NCI-H748 (cell line): ENCODE measurements around the gene METTL13.

Experiments used
- DNase-seq: peaks from one replicate; lab custom pipeline; 2025; ENCODE audit not compliant: unreplicated experiment; lab: John Stamatoyannopoulos, UW

METTL13 gene

DNA sequence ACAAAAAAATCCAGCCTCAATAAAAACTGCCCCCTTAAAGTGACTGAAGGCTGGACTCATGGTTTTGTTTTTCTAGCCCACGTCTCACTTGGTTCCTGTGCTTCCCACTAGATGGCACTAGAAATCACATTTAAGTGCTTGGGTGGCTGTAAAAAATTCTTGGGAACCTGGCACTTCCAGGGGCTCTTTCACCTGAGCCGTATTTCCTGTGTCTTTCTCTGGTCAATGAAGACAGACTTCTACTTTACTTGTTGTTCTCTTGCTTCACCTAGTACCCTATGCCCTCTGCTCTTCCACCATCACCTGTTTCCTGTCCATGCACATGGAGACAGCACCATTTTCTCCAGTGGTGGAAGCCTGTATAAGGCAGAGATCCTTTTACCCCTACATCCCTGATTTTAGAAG, 20.0 kb downstream of the METTL13 start:
- peak; percentile 34 for DNase-seq

DNA sequence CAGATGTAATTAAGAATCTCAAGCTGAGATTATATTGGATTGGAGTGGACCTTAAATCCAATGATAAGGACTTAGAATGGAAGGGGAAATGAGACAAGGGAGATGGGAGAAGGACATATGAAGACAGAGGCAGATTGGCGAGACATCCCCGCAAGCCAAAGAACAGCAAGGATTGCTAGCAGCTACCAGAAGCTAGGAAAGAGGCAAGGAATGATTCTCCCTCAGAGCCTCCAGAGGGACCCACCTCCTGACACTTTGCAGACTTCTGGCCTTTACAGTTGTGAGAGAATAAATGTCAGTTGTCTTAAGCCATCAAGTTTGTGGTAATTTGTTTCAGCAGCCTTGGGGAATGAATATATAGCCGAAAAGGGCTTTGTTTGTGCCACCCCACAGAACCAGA, 20.7 kb downstream of the METTL13 start:
- no peak for DNase-seq

DNA sequence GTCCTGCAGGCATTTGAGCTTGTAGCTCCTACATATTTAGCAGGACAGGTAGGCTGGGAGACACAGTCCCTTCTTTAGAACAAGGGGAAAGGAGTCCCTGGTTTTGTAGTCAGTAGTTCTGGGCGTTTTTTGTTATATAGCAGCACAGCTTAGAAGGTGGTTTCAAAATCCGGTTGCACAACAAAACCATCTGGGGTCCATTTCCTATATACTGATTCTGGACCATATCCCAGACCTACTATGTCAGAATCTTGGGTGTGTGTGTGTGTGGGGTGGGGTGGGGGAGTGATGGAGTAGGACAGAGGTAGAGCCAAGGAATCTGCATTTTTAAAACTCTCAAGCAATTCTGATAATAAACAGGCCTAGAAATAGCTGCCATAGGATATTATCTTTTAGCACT, 21.6 kb downstream of the METTL13 start:
- DNase-seq, result no peak

DNA sequence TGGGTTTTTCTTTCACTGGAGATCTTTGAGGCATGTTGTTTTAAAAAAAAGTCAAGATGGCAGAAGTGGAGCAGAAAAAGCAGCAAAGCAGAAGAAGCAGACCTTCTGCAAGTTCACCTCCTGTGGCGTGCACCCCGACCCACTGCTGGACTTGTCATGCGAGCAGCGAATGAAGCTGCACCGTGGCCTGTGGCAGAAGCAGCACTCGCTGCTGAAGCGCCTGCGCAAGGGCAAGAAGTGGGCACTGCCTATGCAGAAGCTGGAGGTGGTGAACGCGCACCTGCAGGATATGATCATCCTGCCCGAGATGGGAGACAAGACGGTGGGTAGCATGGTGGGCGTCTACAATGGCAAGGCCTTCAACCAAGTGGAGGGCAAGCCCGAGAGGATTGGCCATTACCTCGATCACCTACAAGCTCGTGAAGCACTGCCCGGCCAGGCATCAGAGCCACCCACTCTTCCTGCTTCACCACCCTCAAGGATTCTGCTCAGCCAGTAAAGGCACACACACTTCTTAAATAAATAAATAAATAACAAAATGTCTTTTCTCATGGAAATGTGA, 22.1 kb downstream of the METTL13 start:
- no peak for DNase-seq

DNA sequence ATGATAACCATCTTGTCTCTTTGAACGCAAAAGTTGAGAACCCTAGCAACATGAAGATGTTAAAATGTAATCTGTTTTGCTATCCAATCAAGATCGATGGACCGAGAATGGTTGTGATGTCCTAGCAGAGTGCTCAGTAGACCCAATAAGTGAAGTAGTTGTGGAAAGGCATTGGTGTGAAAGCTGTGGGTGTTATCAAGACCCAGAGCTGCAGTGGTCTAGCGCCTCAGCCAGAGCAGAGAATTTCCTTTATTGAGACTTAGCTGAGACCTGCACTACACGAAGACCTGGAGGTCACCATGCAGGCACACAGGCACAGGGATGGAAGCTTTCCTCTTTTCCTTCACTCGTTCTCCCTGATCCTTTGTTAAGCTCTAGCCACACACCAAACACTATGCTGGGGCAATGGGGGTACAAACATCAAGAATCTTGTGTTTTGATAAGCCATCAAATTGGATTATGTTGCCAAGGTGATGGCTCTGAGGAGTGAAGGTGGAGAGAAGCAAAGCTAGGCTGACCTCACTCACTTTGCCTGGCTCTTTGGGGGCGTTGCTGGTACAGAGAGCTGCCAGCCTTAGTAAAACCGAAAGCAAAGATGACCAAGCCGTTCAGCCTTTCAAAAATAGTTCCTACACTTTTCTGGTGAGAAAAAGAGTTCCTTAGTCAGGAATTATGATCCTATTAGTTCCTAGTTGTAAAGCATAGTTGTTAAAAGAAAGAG, 24.1 kb downstream of the METTL13 start:
- DNase-seq, result no peak

DNA sequence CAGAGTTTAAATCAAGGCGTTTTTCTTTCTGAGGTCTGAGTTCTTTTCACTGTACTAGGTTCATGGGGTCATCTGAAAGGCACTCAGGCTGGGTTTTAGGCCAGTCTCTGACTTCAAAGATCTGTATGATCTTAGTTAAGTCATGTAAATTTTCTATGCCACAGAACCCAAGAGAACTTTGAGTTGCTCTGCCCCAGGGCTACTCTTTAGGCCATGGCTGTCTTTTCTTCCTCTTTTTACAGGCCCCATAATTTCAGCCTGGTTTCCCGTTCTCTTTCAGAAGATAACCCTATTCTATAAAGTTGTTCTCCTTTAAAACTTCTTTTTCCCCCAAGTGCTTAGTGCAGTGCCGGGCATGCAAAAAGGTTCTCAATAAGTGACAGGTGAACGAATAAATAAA, 26.1 kb downstream of the METTL13 start:
- DNase-seq, result no peak

DNA sequence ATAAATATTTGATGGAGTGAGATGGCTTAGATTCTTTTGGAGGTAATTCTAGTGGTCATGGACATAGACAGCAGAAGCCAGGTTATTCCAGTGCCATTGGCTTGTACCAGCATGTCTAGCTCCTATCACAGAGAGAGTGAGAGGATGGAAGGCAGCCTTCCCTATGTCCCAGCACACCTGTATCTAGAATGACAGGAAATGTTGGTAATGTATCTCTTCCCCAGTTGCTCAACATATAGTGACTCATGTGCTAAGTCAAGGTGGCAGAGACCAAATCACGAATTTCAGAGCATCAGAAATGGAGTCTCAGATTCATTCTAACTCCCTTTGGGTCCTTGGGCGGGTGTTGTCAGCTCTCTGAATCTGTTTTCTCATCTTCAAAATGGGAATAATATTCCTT, 28.4 kb downstream of the METTL13 start:
- DNase-seq, result no peak

DNA sequence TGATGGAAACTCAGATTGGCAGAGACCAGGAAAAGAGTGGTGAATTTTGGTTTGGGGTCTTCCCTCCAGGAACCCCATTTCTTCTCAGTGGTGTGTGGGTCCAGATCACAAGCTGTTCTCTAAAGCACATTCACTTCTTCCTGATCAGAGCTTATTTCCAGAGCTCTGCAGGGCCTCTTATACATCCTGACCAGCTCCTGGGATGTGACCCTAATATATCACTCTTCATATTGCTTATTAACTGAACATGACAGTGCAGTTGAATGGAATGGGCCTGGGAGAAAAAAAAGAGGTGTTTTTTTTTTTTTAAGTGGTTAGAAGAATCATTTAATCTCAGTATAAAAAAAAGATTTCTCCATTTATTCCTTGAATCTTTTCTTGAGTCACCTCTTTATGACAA, 30.2 kb downstream of the METTL13 start:
- no peak for DNase-seq

DNA sequence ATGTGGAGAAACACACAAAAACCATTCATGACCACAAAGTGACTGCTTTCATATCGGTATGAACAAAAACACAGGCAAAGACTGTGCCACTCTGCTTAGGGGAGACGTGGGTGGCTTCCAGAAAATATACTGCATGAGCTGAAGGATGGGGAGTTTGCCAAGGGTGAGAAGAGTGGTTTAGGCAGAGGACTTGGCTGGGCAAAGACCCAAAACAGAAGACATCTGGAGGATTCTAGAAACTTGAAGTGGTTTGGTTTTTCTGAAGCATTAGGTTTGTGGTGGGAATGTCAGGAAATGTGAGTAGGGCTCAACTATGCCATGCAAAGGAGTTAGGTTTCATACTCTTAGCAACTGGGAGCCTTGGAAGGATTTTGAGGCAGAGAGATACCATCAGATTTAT, 33.2 kb downstream of the METTL13 start:
- no peak for DNase-seq

DNA sequence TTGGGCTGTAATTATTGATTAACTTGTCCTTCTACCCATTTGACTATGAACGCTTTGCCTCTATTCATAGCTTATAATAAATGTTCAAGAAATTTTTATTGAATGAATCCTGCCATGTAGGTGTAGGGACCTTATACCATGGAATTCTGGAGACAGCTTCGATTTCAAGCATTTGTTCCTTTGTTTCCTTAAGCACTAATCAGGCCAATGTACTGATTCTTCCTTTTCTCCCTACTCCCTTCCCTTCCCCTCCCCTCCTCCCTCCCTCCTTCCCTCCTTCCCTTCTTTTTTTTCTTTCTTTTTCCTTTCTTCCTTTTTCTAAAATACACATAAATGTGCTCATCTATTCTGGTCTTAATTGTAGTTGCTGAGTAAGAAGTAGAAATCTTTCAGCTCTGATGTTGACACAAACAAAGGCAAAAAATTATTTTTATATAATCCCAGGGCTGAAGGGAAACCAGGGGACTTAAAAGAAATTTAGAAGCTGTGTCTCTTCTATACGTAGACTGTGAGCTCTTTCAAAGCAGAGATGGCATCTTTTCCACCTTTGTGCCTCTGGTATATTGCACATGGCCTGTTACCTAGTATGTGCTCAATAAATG, 34.9 kb downstream of the METTL13 start:
- no peak for DNase-seq

DNA sequence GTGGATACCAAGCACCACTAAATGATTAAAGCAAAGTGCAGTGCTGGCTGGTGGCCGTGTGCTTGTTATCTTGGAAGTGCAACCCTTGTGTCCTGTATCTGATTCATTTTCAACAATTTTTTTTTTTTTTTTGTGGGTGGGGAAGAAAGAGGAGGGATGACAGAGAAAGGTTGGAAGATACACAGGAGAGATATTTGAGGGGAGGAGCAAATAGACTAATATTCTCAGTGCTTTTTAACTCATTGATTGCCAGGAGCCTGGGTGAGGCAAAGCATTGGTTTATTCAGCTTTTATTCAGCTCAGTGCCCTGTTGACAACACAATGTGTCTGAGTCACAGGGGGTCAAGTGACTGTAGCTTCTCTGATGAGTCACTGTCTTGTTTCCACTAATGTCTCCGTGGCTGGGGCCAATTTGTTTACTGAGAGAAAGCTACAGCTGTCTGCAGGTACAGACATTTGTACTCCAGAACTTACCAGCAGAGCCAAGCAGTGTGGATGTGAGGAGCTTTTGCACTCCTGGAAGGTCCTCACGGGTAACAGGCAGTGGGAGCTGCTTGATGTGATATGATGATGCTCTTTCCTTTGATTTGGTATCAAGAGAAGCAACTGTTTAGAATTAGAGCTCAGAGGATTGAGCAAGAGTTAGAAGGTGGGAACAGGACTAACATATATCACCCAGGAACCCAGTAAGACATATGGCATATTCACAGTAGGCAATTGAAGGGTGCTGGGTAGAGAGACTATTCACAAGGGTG, 36.2 kb downstream of the METTL13 start:
- peak; percentile 5 for DNase-seq

DNA sequence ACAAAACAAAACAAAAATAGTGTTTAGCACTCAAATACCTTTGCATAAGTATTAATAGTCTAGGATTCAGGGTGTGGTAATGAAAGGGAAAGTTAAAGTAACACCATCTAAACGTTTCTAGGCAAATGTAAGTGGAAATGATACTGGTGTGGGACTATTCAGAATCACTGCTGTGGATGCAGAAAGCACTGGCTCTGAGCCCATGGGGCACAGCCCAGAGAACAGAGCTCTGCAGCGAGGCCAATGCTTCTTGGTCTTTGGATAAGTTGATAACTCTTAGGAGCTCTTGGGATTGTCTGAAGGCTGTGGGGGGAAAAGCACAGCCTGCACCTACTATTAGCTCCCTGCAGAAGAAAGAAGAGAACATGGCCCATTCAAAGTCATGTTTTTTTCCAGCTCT, 38.5 kb downstream of the METTL13 start:
- DNase-seq, result no peak

DNA sequence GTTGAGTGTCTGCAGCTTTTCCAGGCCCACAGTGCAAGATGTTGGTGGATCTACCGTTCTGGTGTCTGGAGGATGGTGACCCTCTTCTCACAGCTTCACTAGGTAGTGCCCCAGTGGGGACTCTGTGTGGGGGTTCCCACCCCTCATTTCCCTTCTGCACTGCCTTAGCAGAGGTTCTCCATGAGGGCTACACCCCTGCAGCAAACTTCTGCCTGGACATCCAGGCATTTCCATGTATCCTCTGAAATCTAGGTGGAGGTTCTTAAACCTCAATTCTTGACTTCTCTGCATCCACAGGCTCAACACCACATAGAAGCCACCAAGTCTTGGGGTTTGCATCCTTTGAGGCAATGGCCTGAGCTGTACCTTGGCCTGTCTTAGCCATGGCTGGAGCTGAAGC, 45.5 kb downstream of the METTL13 start:
- no peak for DNase-seq

DNA sequence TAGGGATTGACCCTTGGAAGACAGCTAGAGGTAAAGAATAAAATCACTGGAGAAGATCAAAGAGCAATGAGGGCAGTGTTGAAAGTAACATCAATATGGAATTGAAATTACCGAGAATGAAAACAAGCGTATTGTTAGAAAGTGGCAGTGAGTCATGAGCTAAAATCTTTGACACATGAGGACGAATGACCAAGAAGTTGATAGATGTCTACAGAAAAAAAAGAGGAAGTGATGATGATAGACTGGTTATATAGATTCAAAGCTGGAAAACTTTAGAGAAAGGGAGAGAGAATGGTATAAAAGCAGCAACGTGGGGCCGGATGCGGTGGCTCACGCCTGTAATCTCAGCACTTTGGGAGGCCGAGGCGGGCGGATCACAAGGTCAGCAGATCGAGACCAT, 47.3 kb downstream of the METTL13 start:
- DNase-seq, result no peak

DNA sequence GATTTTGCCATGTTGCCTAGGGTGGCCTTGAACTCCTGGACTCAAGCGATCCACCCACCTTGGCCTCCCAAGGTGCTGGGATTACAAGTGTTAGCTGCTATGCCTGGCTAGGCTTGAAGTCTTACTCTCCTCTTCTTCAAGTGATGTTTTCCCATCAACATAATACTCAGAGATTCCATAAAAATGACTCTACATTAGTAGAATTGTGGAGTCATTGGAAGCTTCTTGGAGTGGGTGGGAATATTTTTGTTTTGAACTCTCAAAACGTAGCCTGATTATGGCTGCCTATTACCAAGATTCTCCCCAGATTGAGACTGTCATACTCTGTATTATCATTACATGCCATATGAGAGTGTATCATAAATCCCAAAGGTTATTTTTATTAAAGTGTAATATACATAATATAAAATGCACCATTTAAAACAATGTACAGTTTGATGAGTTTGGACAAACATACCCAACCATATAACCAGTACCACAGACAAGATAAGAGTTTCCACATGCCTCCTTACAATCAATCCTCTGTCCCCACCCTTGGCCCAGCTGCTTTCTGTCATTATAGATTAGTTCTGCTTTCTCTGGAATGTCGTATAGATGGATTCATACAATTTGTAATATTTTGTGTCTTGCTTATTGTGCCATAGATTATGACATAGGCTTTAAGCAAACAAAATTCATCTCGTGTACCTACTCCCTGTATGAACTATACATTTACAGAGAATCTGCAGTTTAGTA, 51.8 kb downstream of the METTL13 start:
- DNase-seq, result no peak

DNA sequence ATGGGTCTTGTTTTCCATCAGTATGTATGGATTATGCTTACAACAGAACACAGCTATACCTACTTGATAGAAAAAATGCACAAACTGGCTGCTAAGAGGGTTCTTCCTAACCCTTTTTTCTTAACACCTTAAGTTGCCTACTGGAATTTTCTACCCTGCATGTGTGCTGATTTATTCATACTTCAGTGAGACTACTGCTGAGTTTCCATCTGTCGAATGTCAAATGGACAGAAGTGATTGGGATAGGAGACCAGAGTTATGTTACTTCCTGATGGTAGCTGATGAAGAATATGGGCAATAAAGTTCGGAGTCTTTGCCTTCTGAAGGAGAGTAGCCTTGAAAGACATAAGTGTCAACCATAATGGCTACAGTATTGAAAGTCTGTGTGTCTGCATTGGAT, 53.4 kb downstream of the METTL13 start:
- DNase-seq, result no peak

DNA sequence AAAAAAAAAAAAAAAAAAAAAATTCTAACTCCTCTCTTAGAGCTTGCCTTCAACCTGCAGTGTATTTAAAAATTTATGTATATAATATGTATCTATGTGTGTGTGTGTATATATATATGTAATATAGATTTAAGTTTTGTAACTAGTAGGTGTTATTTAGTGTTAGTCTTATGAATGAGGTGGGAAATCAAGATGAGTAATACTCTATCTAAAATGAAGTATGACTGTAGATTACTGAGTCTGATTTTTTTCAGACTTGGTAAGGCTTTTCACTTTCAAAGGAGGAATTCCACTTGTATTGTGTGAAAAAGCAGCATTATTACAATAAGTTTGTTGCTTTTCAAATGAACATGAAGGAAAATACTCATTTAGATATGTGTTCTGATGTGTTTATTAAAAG, 54.4 kb downstream of the METTL13 start:
- DNase-seq, result no peak

DNA sequence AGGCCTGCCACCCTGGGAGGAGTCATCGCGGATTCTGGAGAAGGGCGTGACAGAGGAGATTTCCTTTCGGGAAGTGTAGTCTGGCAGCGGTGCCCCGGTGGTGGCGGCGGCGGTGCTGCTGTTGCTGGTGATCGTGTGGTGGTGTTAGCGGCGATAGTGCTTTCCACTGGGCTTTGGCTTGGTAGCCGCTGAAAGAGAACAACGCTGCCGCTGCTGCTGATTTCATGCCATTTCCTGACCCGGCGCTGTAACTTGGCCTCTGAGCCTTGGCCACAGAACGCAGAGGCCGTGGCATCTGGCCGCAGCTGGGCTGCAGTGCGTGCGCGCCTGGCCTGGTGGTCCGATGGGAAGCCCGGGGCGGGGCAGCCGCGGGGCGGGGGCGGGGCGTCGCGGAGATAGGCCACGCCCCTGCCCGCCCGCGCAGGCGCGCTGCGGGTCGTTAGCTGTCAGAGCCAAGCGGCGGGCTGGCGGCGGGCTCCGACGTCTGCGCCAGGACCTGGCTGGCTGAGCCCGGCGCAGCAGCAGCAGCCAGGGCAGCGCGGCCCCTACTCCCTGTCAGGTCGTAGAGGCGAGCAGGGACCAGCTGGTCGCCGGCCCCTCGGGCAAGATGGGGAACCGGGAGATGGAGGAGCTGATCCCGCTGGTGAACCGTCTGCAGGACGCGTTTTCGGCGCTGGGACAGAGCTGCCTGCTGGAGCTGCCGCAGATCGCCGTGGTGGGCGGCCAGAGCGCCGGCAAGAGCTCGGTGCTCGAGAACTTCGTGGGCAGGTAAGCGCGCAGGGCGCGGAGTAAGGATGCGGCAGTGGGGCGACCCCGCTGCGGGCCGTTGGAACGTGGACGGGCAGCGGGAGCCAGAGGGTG, 59.8 kb downstream of the METTL13 start, which contains the start of gene DNM3:
Gene DNM3, plus strand, starts transcription at position 449 of the 861 bp plus-strand sequence. Its CDS starts 159 bp downstream, at position 608.
- peak; percentile 71 for DNase-seq

DNA sequence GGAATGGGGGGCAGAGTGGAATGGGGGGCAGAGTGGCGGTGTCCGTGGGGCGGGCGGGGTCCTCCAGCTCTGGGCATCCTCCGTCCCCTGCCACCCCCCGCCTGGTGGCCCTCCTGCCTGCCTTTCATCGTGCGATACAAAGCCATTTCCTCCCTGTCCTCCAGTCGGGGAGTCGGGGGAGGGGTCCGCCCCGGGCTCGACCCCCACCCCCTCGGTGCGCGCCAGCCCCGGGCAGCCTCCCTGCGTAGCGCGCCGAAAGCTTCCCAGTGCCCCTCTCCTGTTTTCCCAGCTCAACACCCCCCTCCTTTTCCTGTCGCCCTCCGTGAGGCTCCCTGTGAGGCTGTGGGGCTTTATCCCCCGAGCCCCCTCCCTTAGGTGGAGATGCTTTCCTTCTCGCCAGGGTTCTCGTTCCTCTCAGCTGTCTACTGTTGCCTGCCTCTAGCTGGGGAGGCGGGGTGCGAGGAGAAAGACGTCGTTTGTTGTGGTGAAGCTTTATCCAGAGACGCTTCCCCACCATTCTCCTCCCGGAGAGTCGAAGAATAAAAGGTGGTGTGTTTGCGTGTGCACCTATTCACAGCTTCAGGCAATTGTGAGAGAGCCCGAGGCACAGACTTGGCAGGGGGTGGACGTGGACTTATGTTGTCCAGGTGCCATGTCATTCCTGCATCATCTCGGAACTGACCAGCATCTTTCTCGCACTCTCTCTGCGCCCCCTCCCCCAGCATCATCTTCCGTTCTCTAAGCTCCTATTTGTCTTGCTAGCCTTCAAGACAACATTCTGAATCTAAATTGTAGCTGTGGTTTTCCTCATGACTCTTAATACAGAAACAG, 60.7 kb downstream of the METTL13 start:
- DNase-seq, result peak; percentile 4
